A549 (cell line): Measurements from ENCODE around the gene IGSF22. TPM values are rescaled to one million over a fixed set of nuclear protein-coding genes. Genes with fewer than 3 reads are reported as not detected.

Experiments used
- ATAC-seq, 2 experiments: fragments of 200-7000 bp in 1 of 2; fragments of >200 bp in 1 of 2; cut with Nextera tagmentation in 1 of 2; cut with Tn5 transposase in 1 of 2; 3 replicates each; pipeline versions ENCODE4 v1.8.0 to v1.9.1; 2018 to 2020; ENCODE audit warnings: mild to moderate bottlenecking in 1 of 2, moderate library complexity in 1 of 2
- CTCF ChIA-PET: fragments of 300-600 bp; sonication (Branson Sonifier 250); formaldehyde crosslinking; extraction: SDS; loops from one replicate; lab custom pipeline; 2021; ENCODE audit warnings: antibody characterized with exemption, inconsistent platforms; lab: Yijun Ruan, JAX
- POLR2A ChIA-PET: fragments of 350-600 bp; formaldehyde crosslinking; extraction: SDS; loops from one replicate; lab custom pipeline; 2021; ENCODE audit warnings: antibody characterized with exemption, inconsistent platforms; lab: Yijun Ruan, JAX
- DNase-seq, 2 experiments: peaks; one replicate each; pipeline versions ENCODE4 v3.0.0 to v3.0.0-alpha.2; 2011 to 2016; ENCODE audit warnings: low read depth in 1 of 2, low spot score in 1 of 2
- FAIRE-seq: peaks from 2 replicates; lab custom pipeline; 2011; peaks lifted over from hg19 to GRCh38; lab: Jason Lieb, UNC
- H3K27ac ChIP-seq, 2 experiments: fragments of >200 bp; sonication (Bioruptor Twin); formaldehyde crosslinking; 3 replicates each; pipeline ENCODE4 v1.5.1; 2016 to 2017
- H3K4me1 ChIP-seq: fragments of >200 bp; sonication (Bioruptor Twin); formaldehyde crosslinking; 3 replicates; pipeline ENCODE4 v1.6.1; 2016
- H3K4me2 ChIP-seq: fragments of >200 bp; sonication (Bioruptor Twin); formaldehyde crosslinking; 3 replicates; pipeline ENCODE4 v1.6.1; 2016
- H3K4me3 ChIP-seq: fragments of >200 bp; sonication (Bioruptor Twin); formaldehyde crosslinking; 3 replicates; pipeline ENCODE4 v1.5.1; 2016
- H3K9me3 ChIP-seq: fragments of >200 bp; sonication (Bioruptor Twin); formaldehyde crosslinking; 3 replicates; pipeline ENCODE4 v1.6.1; 2016
- CHD2 ChIP-seq: fragments of 150-350 bp; IDR thresholded peaks from 2 replicates; pipeline ENCODE4 v1.6.1; 2014; ENCODE audit warnings: low read length; ENCODE audit not compliant: partially characterized antibody
- CTCF ChIP-seq: fragments of >200 bp; sonication (Bioruptor Twin); formaldehyde crosslinking; IDR thresholded peaks from 3 replicates; pipeline ENCODE4 v1.5.1; 2016
- ELK1 ChIP-seq: fragments of 150-350 bp; IDR thresholded peaks from 2 replicates; pipeline ENCODE4 v1.6.1; 2014; ENCODE audit warnings: low read depth, mild to moderate bottlenecking, low read length
- EP300 ChIP-seq, 2 experiments: fragments of >200 bp; sonication (Bioruptor Twin); formaldehyde crosslinking; IDR thresholded peaks; 2 replicates in 1 of 2; 3 replicates in 1 of 2; pipeline ENCODE4 v1.6.1; 2016 to 2017
- FOSB ChIP-seq: fragments of 250-450 bp; sonication (Bioruptor Pico); IDR thresholded peaks from 2 replicates; pipeline ENCODE4 v1.5.0; 2020; ENCODE audit warnings: mild to moderate bottlenecking, moderate library complexity
- HMGXB4 ChIP-seq: fragments of 250-450 bp; sonication (Bioruptor Pico); IDR thresholded peaks from 2 replicates; pipeline ENCODE4 v1.5.0; 2021; ENCODE audit warnings: mild to moderate bottlenecking, moderate library complexity, borderline replicate concordance
- HOXB5 ChIP-seq: fragments of 250-450 bp; sonication (Bioruptor Pico); IDR thresholded peaks from 2 replicates; pipeline ENCODE4 v1.5.0; 2020; ENCODE audit warnings: mild to moderate bottlenecking, moderate library complexity
- MAX ChIP-seq: IDR thresholded peaks from 2 replicates; pipeline ENCODE4 v1.6.1; 2012
- PHF8 ChIP-seq: fragments of 200-600 bp; sonication (generic); IDR thresholded peaks from 2 replicates; pipeline ENCODE4 v1.6.1; 2016; ENCODE audit warnings: low read depth, mild to moderate bottlenecking, antibody characterized with exemption, moderate library complexity, borderline replicate concordance
- RAD21 ChIP-seq, 2 experiments: fragments of >200 bp in 1 of 2; sonication (Bioruptor Twin) in 1 of 2; formaldehyde crosslinking in 1 of 2; IDR thresholded peaks in 1 of 2; conservative IDR thresholded peaks in 1 of 2; 2 replicates in 1 of 2; 3 replicates in 1 of 2; pipeline ENCODE4 v1.6.1; 2012 to 2018; ENCODE audit warnings: inconsistent platforms in 1 of 2
- RARB ChIP-seq: fragments of 250-450 bp; sonication (Bioruptor Pico); IDR thresholded peaks from 2 replicates; pipeline ENCODE4 v1.8.0; 2021; ENCODE audit warnings: mild to moderate bottlenecking, moderate library complexity
- REST ChIP-seq: fragments of 200-600 bp; sonication (generic); IDR thresholded peaks from 2 replicates; pipeline ENCODE4 v1.6.1; 2016; ENCODE audit warnings: antibody characterized with exemption, mild to moderate bottlenecking, moderate library complexity
- RFX5 ChIP-seq: fragments of 450-650 bp; IDR thresholded peaks from 2 replicates; pipeline ENCODE4 v1.7.1; 2014; ENCODE audit warnings: antibody characterized with exemption, mild to moderate bottlenecking, moderate library complexity
- SMC3 ChIP-seq: fragments of >200 bp; sonication (Bioruptor Twin); formaldehyde crosslinking; IDR thresholded peaks from 3 replicates; pipeline ENCODE4 v1.6.1; 2018; ENCODE audit warnings: inconsistent platforms
- SREBF2 ChIP-seq: fragments of 450-650 bp; IDR thresholded peaks from 2 replicates; pipeline ENCODE4 v1.6.1; 2014; ENCODE audit warnings: mild to moderate bottlenecking, moderate library complexity
- TFCP2L1 ChIP-seq: fragments of 250-450 bp; sonication (Bioruptor Pico); IDR thresholded peaks from 2 replicates; pipeline ENCODE4 v1.5.0; 2021; ENCODE audit warnings: mild to moderate bottlenecking
- WGBS: methylation state at CpG from one replicate; pipeline ENCODE4 v1.1.6; 2017; ENCODE audit errors: missing lambda C conversion rate; 5-methylcytosine and 5-hydroxymethylcytosine counted together
- polyA plus RNA-seq, 4 experiments: library from polyadenylated mRNA; depleted of rRNA in 3 of 4; stranded (reverse); fragments of >200 nt; fragmentation: RNase III in 1 of 4; extraction: RNeasy Plus Mini Kit Qiagen cat#74134 plus additional on column Dnase treatment in 1 of 4; gene quantifications; 2 replicates in 3 of 4; 3 replicates in 1 of 4; pipeline ENCODE4 v1.2.3, GENCODE V29; 2011 to 2017

Gene IGSF22
- polyA plus RNA-seq, 2 of the 4 experiments (the other 2 are of a cell fraction): 0.06 TPM; not detected in 1

- Histone ChIP-seq H3K4me3 (no peak overlapping the region), H3K4me1 (no peaks in the 10 kb centered on the region), H3K27ac (no peak overlapping the region), H3K9me3 (no peaks in the 10 kb centered on the region), H3K4me2 (no peak overlapping the region)
- CTCF ChIA-PET: interaction anchor here (0.6 to 9.9 kb wide), 15 partner anchors 10 to 612 kb away, joined by 3 to 137 read pairs (median 4); no protein-coding TSS in a partner anchor
- DNase-seq: peak; percentile 44 to 67
- POLR2A ChIA-PET: no interaction called here
- ATAC-seq: peak; percentile 44 to 81; a peak in 3 of 6 replicates
- WGBS: 71% methylated on average over 10 of the region's 10 CpGs
- TF ChIP-seq RAD21 (conservative IDR thresholded peaks at IDR 0.05 in 1 of 2, IDR thresholded peaks at IDR 0.05 in 1 of 2) (peak in 1 of 2 experiments; percentile 37; a peak in 3 of 5 replicates), CTCF (peak; percentile 60), MAX (no peak), TFCP2L1 (CRISPR knock-in tag) (no peak), CHD2 (no peak), RFX5 (no peak)
- FAIRE-seq: no peak
Observed at GRCh38 chr11:18727479-18728236, 1.7 kb upstream of the IGSF22 start.

- ChIA-PET POLR2A (no interaction called here), CTCF (interaction anchor here (1.0 to 5.5 kb wide), 12 partner anchors 8 to 609 kb away, joined by 3 to 45 read pairs (median 5); no protein-coding TSS in a partner anchor)
- no peak for DNase-seq
- Histone ChIP-seq H3K9me3 (no peaks in the 10 kb centered on the region), H3K4me3 (no peak overlapping the region), H3K27ac (no peak overlapping the region), H3K4me2 (no peak overlapping the region), H3K4me1 (no peaks in the 10 kb centered on the region)
- no peak for TF ChIP-seq REST
- TF ChIP-seq HMGXB4 (CRISPR knock-in tag): no peak
- TF ChIP-seq HOXB5 (CRISPR knock-in tag): no peak
- TF ChIP-seq FOSB (CRISPR knock-in tag): no peak
- no peak for TF ChIP-seq PHF8
- no peak for TF ChIP-seq CTCF
- TF ChIP-seq EP300 (IDR thresholded peaks at IDR 0.05): no peak
- TF ChIP-seq RFX5: no peak
- no peak for TF ChIP-seq SMC3
- no peak for TF ChIP-seq ELK1
- TF ChIP-seq SREBF2: no peak
- TF ChIP-seq TFCP2L1 (CRISPR knock-in tag): no peak
- no peak for TF ChIP-seq RARB (CRISPR knock-in tag)
- ATAC-seq: no peak
- 42% methylated on average over 7 of the region's 7 CpGs for WGBS
- no peak for FAIRE-seq
Observed at GRCh38 chr11:18723991-18724390, 2.0 kb downstream of the IGSF22 start.
